Epithelial cell of prostate (primary cell): ENCODE measurements around the gene KCNK15.

Source experiments
- DNase-seq: peaks from one replicate; pipeline ENCODE4 v3.0.0-alpha.2; 2011; ENCODE audit warnings: low read depth, low spot score
- H3K27ac ChIP-seq: fragments of 450-650 bp; 2 replicates; pipeline ENCODE4 v1.5.1; 2017; ENCODE audit warnings: mild to moderate bottlenecking

KCNK15 gene

GRCh38 chr20:44781118-44781517 lies 35.5 kb downstream of the KCNK15 start:
- no peak overlapping the region for H3K27ac ChIP-seq
- no peak for DNase-seq

GRCh38 chr20:44781791-44782190 lies 36.1 kb downstream of the KCNK15 start:
- no peak overlapping the region for H3K27ac ChIP-seq
- DNase-seq = no peak

GRCh38 chr20:44784688-44785087 lies 39.0 kb downstream of the KCNK15 start:
- no peak overlapping the region for H3K27ac ChIP-seq
- DNase-seq = no peak

GRCh38 chr20:44785768-44786167 lies 40.1 kb downstream of the KCNK15 start:
- DNase-seq = no peak
- no peak overlapping the region for H3K27ac ChIP-seq

- DNase-seq = no peak
These were observed 41.6 kb downstream of the KCNK15 start for GRCh38 chr20:44787299-44787698.

GRCh38 chr20:44788706-44789456 lies 43.2 kb downstream of the KCNK15 start:
- no peak overlapping the region for H3K27ac ChIP-seq
- DNase-seq = no peak

More at GRCh38 chr20:44787299-44787698, 41.6 kb downstream of the KCNK15 start:
- H3K27ac ChIP-seq = no peak overlapping the region

GRCh38 chr20:44790638-44791393 lies 45.2 kb downstream of the KCNK15 start:
- H3K27ac ChIP-seq = no peak overlapping the region
- no peak for DNase-seq

GRCh38 chr20:44792796-44793195 lies 47.1 kb downstream of the KCNK15 start:
- no peak for DNase-seq
- no peak overlapping the region for H3K27ac ChIP-seq

GRCh38 chr20:44795836-44796235 lies 50.2 kb downstream of the KCNK15 start:
- DNase-seq = no peak
- H3K27ac ChIP-seq = no peak overlapping the region

GRCh38 chr20:44796311-44796710 lies 50.6 kb downstream of the KCNK15 start:
- no peak for DNase-seq
- no peak overlapping the region for H3K27ac ChIP-seq

- no peak overlapping the region for H3K27ac ChIP-seq
- DNase-seq = no peak
These were observed 51.2 kb downstream of the KCNK15 start for GRCh38 chr20:44796758-44797457.

GRCh38 chr20:44799691-44800090 lies 54.0 kb downstream of the KCNK15 start:
- H3K27ac ChIP-seq = no peak overlapping the region
- no peak for DNase-seq

- no peak overlapping the region for H3K27ac ChIP-seq
- no peak for DNase-seq
These were observed 54.9 kb downstream of the KCNK15 start for GRCh38 chr20:44800391-44801046.
